ENCODE results near the gene LAMB1. TPM values are rescaled to one million over a fixed set of nuclear protein-coding genes. Genes with fewer than 3 reads are reported as not detected.

Gene LAMB1
- total RNA-seq, 1 experiment from 2014 or later: 32.0 TPM

GRCh38 chr7:107891636-107892366 is 111.2 kb downstream of the LAMB1 start:
- ChIA-PET RAD21 (ENCODE audit: low non-redundant PET in 1 of 2, low total read pairs in 2 of 2, uncharacterized antibody in 2 of 2, unreplicated experiment in 2 of 2) (no interaction called here), POLR2A (interaction anchor here (1.2 kb wide), 1 partner anchor 10 kb away, joined by 3 read pairs; no protein-coding TSS in a partner anchor), CTCF (no interaction called here)
- H3K4me2 ChIP-seq (ENCODE audit: low read length): peak overlapping the region; percentile 89
- H3K9ac ChIP-seq (ENCODE audit: low read length): peak overlapping the region; percentile 76
- H3K79me2 ChIP-seq (ENCODE audit: insufficient read depth, low read length): peaks cover 55% of the 10 kb centered on the region
- no peaks in the 10 kb centered on the region for H4K20me1 ChIP-seq (ENCODE audit: insufficient read depth)
- H3K27ac ChIP-seq (ENCODE audit: low read depth, low read length): peak overlapping the region; percentile 53
- H3K9me3 ChIP-seq (ENCODE audit: control insufficient read depth in 1 of 2, insufficient read depth in 1 of 2, low read depth in 1 of 2, low read length in 2 of 2): no peaks in the 10 kb centered on the region
- no peak for DNase-seq (ENCODE audit: low read depth, low spot score)
- no peak overlapping the region for H2AFZ ChIP-seq (ENCODE audit: low read depth, low read length, poor library complexity, severe bottlenecking)
- intact Hi-C loops (cut with micrococcal nuclease): no loop called here
- ATAC-seq: no peak
- H3K4me1 ChIP-seq (ENCODE audit: control insufficient read depth in 1 of 2, insufficient read depth in 2 of 2, low read length in 2 of 2): peaks cover 4 to 15% of the 10 kb centered on the region in 2 experiments; a peak in 3 of 4 replicates
- H3K27me3 ChIP-seq (ENCODE audit: insufficient read depth, low read length): no peaks in the 10 kb centered on the region
- peak overlapping the region; percentile 64 to 77 for H3K4me3 ChIP-seq (replicated peaks in 1 of 2; ENCODE audit: low read depth in 1 of 2, low read length in 2 of 2)
- BruUV-seq (replicated peaks): no TSS peak
- H3K9me2 ChIP-seq (ENCODE audit: insufficient read depth): no peaks in the 10 kb centered on the region
- H3K36me3 ChIP-seq (ENCODE audit: control insufficient read depth in 1 of 2, insufficient read depth in 2 of 2, low read length in 2 of 2): peaks cover 12 to 13% of the 10 kb centered on the region in 2 experiments; a peak in 3 of 4 replicates
- TF ChIP-seq CEBPB (IDR thresholded peaks at IDR 0.05; ENCODE audit: low read depth) (no peak), REST (IDR thresholded peaks at IDR 0.05; ENCODE audit: low read depth) (no peak), CTCF (IDR thresholded peaks at IDR 0.05 in 2 of 3, conservative IDR thresholded peaks at IDR 0.05 in 1 of 3; ENCODE audit: borderline replicate concordance in 1 of 3, insufficient read depth in 1 of 3, low read depth in 2 of 3, low read length in 2 of 3) (no peak), EGR1 (IDR thresholded peaks at IDR 0.05; ENCODE audit: low read depth) (no peak), TCF7L2 (IDR thresholded peaks at IDR 0.05; ENCODE audit: borderline replicate concordance, extremely low read depth, insufficient read depth, insufficient read length) (no peak), ATF3 (IDR thresholded peaks at IDR 0.05) (no peak), ZNF274 (IDR thresholded peaks at IDR 0.05; ENCODE audit: low read depth, low read length) (no peak), SIN3A (IDR thresholded peaks at IDR 0.05; ENCODE audit: low read depth) (no peak), POLR2A (IDR thresholded peaks at IDR 0.05; ENCODE audit: borderline replicate concordance, extremely low read depth, insufficient read depth, insufficient read length) (no peak), SP1 (IDR thresholded peaks at IDR 0.05; ENCODE audit: low read depth) (no peak), ZBTB33 (IDR thresholded peaks at IDR 0.05; ENCODE audit: extremely low read depth, insufficient replicate concordance, low read length) (no peak), ZFX (IDR thresholded peaks at IDR 0.05) (no peak), FOSL1 (IDR thresholded peaks at IDR 0.05; ENCODE audit: low read depth) (no peak)

All from HCT116 (cell line).